ENCODE data around the gene RS1.

- no peak for TF ChIP-seq TAF1 (IDR thresholded peaks at IDR 0.05; ENCODE audit: borderline replicate concordance, low read depth, low read length)
- no peak for TF ChIP-seq POLR2AphosphoS5 (IDR thresholded peaks at IDR 0.05; ENCODE audit: low read depth, low read length)
- no peak for TF ChIP-seq POLR2A (IDR thresholded peaks at IDR 0.05; ENCODE audit: low read depth, low read length)
Observed at GRCh38 chrX:18624599-18624998, 47.3 kb downstream of the RS1 start.

Measured in GM12892 (cell line).